Measurements from ENCODE around the gene MYL11.

MYL11 gene

DNA sequence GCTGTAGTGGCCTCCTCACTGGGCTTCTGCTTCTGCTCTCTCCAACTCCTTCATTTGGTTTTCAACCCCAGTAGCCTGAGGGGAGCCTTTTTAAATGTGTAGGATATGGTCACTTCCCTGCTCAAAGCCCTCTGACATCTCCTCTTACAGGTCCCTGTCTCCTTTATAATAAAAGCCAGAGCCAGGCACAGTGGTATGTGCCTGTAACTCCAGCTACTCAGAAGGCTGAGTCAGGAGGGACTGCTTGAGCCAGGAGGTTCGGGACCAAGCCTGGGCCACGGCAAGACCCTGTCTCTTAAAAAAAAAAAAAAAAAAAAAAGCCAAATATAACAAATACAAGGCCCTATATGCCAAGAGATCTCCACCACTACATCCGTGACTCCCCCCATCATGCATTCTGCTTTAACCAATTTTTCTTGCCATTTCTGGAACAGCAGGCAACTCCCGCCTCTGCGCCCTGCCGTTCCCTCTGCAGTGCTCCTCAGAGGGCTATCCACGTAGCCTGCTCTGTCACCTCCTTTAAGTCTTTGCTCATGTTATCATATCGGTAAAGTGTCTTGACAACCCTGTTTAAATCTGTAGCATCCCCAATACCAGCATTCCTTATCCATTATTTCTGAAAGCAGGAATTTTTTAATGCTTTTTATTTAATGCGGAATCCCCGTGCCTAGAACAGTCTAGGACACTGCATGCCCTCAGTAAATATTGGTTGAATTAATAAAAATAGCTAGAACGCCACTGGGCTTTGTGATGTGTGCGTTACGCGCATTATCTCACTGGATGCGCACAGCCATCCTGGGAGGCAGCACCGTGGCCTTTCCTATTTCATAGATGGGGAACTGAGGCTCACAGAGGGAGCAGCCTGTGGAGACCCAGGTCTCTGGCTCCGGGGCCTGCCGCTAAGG is 42.3 kb downstream of the MYL11 start:
- DNase-seq (ENCODE audit: low read depth in 1 of 2, low spot score in 1 of 2): no peak

DNA sequence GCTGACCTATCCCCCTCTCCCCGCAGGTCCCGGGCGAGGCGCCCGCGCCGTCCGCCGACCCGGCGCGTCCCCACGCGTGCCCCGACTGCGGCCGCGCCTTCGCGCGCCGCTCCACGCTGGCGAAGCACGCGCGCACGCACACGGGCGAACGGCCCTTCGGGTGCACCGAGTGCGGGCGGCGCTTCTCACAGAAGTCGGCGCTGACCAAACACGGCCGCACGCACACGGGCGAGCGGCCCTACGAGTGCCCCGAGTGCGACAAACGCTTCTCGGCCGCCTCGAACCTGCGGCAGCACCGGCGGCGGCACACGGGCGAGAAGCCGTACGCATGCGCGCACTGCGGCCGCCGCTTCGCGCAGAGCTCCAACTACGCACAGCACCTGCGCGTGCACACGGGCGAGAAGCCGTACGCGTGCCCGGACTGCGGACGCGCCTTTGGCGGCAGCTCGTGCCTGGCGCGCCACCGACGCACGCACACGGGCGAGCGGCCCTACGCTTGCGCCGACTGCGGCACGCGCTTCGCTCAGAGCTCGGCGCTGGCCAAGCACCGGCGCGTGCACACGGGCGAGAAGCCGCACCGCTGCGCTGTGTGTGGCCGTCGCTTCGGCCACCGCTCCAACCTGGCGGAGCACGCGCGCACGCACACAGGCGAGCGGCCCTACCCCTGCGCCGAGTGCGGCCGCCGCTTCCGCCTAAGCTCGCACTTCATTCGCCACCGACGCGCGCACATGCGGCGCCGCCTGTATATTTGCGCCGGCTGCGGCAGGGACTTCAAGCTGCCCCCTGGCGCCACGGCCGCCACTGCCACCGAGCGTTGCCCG is 43.1 kb downstream of the MYL11 start:
- peak; percentile 59 to 83 for DNase-seq (ENCODE audit: low read depth in 1 of 2, low spot score in 1 of 2)

DNA sequence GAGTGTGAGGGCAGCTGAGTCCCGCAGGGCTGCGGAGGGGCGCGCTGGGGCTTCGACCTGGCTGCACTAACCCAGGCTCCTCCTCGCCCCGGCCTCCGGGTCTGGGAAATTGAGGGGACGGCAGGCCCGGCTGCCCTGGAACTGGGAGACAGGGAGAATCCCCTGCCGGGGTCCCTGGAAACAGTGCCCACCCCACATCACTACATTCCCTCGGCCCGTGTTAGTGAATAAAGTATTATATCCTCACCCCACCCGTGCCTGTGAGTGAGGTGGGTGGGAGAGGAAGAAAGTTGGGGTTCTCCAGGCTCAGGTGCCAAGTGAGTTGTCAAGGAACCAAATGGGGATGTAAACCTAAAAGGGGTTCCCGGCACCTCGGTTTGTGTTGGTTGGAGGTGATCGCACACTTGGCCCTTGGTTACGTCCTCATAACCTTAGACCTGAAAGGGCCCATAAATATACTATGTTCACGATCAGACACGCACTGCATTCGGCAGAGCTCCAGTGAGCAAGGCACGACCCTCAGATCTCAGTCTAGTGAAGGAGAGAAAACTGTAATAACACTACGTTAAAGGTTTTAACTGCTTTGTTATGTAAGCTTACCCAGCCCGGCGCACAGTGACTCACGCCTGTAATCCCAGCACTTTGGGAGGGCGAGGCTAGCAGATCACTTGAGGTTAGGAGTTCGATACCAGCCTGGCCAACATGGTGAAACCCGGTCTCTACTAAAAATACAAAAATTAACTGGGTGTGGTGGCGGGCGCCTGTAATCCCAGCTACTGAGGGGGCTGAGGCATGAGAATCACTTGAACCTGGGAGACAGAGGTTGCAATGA is 44.0 kb downstream of the MYL11 start:
- DNase-seq (ENCODE audit: low read depth in 1 of 2, low spot score in 1 of 2): no peak

DNA sequence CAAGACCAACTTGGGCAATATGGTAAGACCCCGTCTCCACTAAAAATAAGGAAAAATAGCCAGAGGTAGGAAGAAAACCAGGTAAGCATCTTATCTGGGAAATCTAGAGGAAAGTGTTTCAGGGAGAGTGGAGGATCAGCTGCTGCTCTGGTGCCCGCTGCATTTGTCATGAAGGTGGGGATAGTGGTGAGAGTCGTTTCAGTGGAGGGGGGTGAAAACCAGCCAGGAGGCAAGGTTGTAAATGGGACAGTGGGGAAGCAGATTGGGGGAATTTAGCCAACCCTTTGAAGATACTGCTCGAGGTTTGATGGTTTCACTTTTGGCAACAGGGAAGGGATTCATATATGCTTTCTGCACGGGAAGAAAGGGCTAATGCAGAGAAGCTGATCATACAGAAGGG is 46.4 kb downstream of the MYL11 start:
- no peak for DNase-seq (ENCODE audit: low read depth in 1 of 2, low spot score in 1 of 2)
